GM19043 (cell line): ENCODE results near the gene GATB.

Experiments
- ATAC-seq: cut with Tn5 transposase; IDR thresholded peaks from one replicate; pipeline ENCODE4 v1.9.1; 2021; ENCODE audit warnings: low read depth; ENCODE audit not compliant: unreplicated experiment

The GATB gene

DNA sequence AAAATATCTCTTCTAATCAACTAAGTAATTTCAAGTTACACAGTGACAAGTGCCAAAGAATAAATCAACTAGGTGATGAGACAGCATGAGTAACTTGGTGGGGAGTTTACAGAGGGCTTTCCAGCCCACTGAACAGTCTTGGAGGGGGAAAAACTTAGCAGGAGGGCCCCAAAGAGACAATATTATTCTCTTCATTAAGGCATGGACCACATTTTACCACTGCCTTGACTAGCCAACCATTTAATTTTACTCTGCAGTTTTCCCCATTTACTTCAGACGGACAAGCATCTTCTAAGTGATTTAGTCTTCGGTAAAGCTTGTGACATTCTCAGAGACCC, 25.3 kb upstream of the GATB start:
- ATAC-seq = no peak

GRCh38 chr4:151785484-151786157, 24.8 kb upstream of the GATB start:
- no peak for ATAC-seq

DNA sequence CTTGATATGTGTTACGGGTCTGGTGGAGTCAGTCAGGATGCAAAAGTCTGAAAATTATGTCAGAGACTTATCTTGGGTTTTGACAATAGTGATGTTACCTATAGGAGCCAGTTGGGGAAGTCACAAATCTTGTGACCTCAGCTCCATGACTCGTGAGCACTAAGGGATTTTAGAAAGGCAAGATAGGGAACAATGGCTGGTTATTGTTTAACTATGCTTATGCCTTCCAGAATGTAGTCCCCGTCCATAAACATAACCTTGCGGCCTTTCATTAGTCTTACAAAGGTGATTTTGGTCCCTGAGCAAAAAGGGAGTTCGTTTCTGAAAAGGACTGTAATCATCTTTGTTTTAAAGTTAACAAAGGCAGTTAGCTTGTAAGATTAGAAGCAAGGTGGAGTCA, 23.9 kb upstream of the GATB start:
- ATAC-seq = no peak

DNA sequence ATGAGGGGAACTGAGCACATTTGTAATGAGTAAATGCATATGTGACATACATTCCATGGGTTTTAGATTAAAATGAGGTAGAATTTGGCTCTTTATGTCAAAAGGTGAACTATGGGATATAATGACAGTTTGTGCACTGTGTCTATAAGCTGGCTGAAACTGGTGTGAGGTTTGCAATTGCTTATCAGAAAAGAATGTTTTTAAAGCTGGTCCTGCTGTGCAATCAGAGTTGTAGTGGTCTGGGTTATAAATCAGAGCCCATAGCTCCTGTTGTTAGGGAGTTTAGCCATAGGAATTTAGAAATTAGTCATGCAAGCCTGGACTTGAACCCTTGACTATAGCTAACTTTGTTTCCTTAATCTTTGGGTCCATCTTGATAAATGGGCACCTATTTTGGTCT, 23.1 kb upstream of the GATB start:
- ATAC-seq = no peak

GRCh38 chr4:151782296-151782695, 21.5 kb upstream of the GATB start:
- ATAC-seq = no peak

- no peak for ATAC-seq
These were observed 20.2 kb upstream of the GATB start for GRCh38 chr4:151781026-151781425.

DNA sequence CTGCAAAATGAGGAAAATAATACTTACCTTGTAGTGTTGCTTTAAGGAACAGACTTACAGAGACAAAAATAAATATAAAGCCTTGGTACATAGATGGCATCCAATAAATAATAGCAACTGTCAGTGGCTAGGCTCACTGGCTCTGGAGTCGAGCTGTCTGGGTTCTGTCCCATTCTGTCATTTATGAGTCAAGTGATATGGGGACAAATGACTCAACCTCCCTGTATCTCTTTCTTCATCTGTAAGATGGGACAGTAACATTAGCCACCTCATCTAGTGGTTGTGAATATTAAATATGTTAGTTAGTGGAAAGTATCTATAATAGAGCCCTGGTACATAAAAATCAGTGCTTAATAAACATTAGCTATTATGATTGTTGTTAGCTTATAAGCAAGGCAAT, 16.7 kb upstream of the GATB start:
- no peak for ATAC-seq

DNA sequence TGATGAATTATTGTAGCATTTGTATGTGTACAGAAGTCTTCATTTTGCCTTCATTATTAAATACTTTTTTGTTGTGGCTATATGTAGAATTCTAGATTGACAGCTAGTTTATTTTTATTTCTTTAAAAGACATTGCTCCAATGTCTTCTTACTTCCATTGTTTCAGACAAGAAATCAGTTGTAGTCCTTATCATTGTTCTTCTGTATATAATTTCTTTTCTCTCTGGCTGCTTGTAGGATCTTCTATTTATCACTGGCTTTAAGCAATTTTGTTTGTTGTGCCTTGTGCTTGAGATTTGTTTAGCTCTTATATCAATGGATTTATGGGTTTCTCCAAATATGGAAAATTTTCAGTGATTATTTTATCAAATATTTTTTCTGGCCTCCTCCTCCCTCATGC, 13.5 kb upstream of the GATB start:
- no peak for ATAC-seq

- ATAC-seq = no peak
These were observed 11.5 kb upstream of the GATB start for GRCh38 chr4:151772274-151772673.

DNA sequence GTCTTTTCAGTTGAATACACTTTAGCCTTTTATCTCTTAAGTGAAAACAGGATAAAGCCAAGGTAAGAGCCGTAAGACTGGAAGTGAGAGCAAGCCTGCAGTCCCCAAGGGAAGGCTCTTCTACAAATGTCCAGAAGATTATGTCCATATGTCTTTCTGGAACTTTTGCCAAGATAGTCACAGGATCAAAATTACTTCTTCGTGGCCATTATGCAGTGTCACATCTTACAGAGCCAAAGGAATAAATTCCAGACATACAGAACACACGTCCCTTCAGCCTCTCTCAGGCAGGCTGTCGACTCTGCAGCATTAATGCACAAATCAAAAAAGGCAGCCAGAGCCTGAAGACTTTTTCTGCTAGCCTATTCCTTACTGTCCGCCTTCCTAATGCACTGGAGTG, 10.9 kb upstream of the GATB start:
- ATAC-seq = no peak

GRCh38 chr4:151770154-151770553, 9.3 kb upstream of the GATB start:
- no peak for ATAC-seq

GRCh38 chr4:151768835-151769234, 8.0 kb upstream of the GATB start:
- no peak for ATAC-seq

DNA sequence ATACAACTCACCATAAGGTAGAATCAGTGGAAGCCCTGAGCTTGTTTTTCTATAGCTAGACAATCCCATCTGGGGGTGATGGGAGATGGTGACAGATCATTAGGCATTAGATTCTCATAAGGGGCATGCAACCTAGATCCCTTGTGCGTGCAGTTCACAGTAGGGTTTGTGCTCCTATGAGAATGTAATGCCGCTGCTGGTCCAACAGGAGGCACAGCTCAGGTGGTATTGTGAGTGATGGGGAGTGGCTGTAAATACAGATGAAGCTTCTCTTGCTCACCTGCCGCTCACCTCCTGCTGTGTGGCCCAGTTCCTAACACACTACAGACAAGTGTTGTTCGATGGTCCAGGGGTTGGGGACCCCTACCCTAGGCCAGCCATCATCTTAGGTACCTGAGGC, 5.9 kb upstream of the GATB start:
- no peak for ATAC-seq

GRCh38 chr4:151760002-151760401, 805 bp downstream of the GATB start:
- ATAC-seq = no peak

GRCh38 chr4:151753056-151753455, 7.8 kb downstream of the GATB start:
- no peak for ATAC-seq

DNA sequence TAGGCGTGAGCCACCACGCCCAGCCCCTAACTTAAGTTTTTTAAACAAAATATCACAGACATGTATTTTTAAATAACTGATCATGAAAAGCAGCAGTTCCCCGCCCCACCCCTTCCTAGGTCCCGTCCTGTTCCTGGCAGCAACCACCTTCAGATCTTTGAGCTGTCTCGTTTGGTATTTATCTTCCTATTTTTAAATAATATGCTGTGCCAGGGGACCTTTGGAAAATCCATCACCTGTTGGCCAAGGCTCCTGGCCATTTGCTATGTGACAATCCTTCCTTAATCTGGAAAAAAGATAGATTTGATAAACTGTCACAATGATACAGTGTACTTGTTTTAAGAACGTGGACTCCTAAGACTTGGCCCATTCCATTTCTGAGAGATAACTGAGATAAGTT, 10.7 kb downstream of the GATB start:
- no peak for ATAC-seq

- no peak for ATAC-seq
These were observed 15.2 kb downstream of the GATB start for GRCh38 chr4:151745481-151746231.

- peak; percentile 51 for ATAC-seq
These were observed 16.2 kb downstream of the GATB start for GRCh38 chr4:151744614-151745013.

DNA sequence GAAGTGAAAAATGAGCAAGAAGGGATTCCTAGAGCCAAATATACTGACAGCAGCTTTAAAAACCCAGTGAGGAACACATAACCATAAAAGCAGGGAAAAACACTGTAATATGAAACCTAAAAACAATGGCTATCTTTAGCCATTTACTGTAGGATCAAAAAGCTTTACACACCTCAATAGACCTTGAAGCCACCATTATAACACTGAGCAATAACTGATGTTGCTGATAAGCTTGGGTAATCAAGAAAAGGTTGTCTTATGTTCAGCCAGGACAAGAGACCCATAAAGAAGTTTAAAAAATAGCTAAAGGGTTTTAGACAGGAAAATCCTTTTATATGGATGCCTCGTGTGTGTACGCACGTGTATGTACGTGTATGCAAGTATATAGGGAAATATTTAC, 16.9 kb downstream of the GATB start:
- ATAC-seq = no peak

- ATAC-seq = no peak
These were observed 17.5 kb downstream of the GATB start for GRCh38 chr4:151743128-151743854.

DNA sequence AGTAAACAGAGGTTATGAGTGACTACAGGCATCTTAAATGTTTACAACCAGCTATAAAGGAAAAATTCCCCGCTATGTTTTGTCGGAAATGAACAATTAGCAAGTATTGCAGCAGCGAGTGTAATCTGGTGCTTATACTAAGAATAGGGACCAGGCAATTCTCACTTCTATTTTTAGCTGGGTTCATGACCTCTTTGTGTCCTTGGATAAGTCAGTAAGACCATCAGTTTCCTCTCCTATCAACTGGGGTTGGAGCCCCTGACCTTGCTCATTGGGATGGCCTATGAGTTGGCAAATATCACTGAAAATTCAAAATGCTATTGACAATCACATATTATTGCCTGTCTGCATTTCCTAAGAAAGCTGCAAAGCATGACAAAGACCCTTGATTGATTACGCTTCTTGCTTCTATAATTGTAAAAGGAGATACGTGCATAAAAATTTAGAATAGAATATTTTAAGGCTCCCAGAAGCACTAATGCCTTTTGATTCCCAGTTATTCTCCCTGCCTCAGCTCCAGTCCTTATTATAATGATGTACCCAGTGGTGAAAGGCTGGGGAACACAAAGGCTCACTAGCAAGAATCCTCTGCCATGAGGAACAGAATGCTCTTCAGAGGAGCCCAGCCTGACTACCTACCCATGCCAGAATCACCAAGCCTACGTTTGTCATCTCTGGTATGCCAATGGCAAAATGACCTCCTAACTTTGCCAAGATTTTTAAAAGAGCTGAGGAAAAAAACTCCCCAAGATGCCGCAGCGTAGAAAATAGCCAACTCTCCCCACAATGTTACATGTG, 21.9 kb downstream of the GATB start:
- no peak for ATAC-seq
